Gastrocnemius medialis (tissue), 4 donors: ENCODE results near the gene CDC25B. TPM values are rescaled to one million over a fixed set of nuclear protein-coding genes. Genes with fewer than 3 reads are reported as not detected.

Source experiments
- ATAC-seq, 2 donors: fragments of 150-250 bp; one replicate each; pipeline ENCODE4 v1.9.1; 2016
- DNase-seq, 2 donors: peaks; one replicate each; pipeline ENCODE4 v3.0.0-alpha.2; 2019
- H3K27ac ChIP-seq, 4 donors: fragments of 200-600 bp; sonication (generic); 1 replicate in 1 of 4; 2 replicates in 3 of 4; pipeline ENCODE4 v1.5.1; 2016 to 2018; ENCODE audit warnings: mild to moderate bottlenecking in 2 of 4, moderate library complexity in 1 of 4
- H3K27me3 ChIP-seq, 3 donors: fragments of 200-600 bp; sonication (generic) in 2 of 3; 1 replicate in 1 of 3; 2 replicates in 2 of 3; pipeline versions ENCODE4 v1.5.1 to v1.6.0; 2016 to 2019; ENCODE audit warnings: mild to moderate bottlenecking in 1 of 3, moderate library complexity in 1 of 3
- H3K36me3 ChIP-seq, 2 donors: fragments of 200-600 bp; sonication (generic) in 1 of 2; one replicate each; pipeline ENCODE4 v1.5.1; 2017 to 2018
- H3K4me1 ChIP-seq, 2 donors: fragments of 200-600 bp; sonication (generic) in 1 of 2; one replicate each; pipeline ENCODE4 v1.5.1; 2016 to 2017; ENCODE audit warnings: mild to moderate bottlenecking in 2 of 2
- H3K4me3 ChIP-seq, 4 donors: fragments of 200-600 bp; sonication (generic) in 3 of 4; 1 replicate in 1 of 4; 2 replicates in 3 of 4; pipeline ENCODE4 v1.5.1; 2016 to 2019; ENCODE audit warnings: mild to moderate bottlenecking in 2 of 4
- H3K9me3 ChIP-seq, 3 donors: fragments of 200-600 bp; sonication (generic) in 2 of 3; 1 replicate in 1 of 3; 2 replicates in 2 of 3; pipeline ENCODE4 v1.5.1; 2016 to 2019
- CTCF ChIP-seq, 5 experiments: fragments of 450-650 bp in 3 of 5; fragments of 200-600 bp in 2 of 5; sonication (generic) in 2 of 5; IDR thresholded peaks in 4 of 5; conservative IDR thresholded peaks in 1 of 5; 1 replicate in 4 of 5; 2 replicates in 1 of 5; pipeline ENCODE4 v1.5.1; 2016 to 2019; ENCODE audit warnings: antibody characterized with exemption in 5 of 5, mild to moderate bottlenecking in 3 of 5, moderate library complexity in 3 of 5
- POLR2A ChIP-seq, 2 donors: fragments of 450-650 bp; IDR thresholded peaks; one replicate each; pipeline ENCODE4 v1.6.1; 2017; ENCODE audit warnings: antibody characterized with exemption in 2 of 2, mild to moderate bottlenecking in 2 of 2, moderate library complexity in 2 of 2
- in situ Hi-C, 4 donors: fragments of 200-750 bp; cut with MboI; loops; one replicate each; pipeline versions ENCODE4 v1.15.0 to v1.8.0; 2017; ENCODE audit warnings: low sequenced_read_pairs in 4 of 4
- intact Hi-C: fragments of 100-400 bp; cut with DNase I; formaldehyde crosslinking; loops from one replicate; pipeline ENCODE4 v1.15.1; 2023; ENCODE audit warnings: low total_unique reads
- total RNA-seq, 4 donors: library from RNA; depleted of rRNA; stranded (reverse); fragments of >200 nt; gene quantifications; one replicate each; pipeline versions ENCODE4 v1.1.0 to v1.2.3, GENCODE V29; 2016

Gene CDC25B
- total RNA-seq, 4 donors from 2014 or later: 2.3 to 17.3 (median 10.1) TPM

GRCh38 chr20:3818155-3819151 is 22.3 kb downstream of the CDC25B start:
- intact Hi-C loops (no loop called here), in situ Hi-C loops (no loop called here)
- Histone ChIP-seq H3K36me3 (peaks cover 0 to 15% of the 10 kb centered on the region in 2 donors), H3K27ac (peak overlapping the region; percentile 89 to 98 (median 96)), H3K27me3 (no peaks in the 10 kb centered on the region), H3K4me3 (no peak overlapping the region), H3K9me3 (no peaks in the 10 kb centered on the region), H3K4me1 (peaks cover 19 to 23% of the 10 kb centered on the region in 2 donors)
- TF ChIP-seq CTCF (IDR thresholded peaks at IDR 0.05 in 4 of 5, conservative IDR thresholded peaks at IDR 0.05 in 1 of 5): peak; percentile 43 to 70 (median 64)
- no peak for TF ChIP-seq POLR2A (IDR thresholded peaks at IDR 0.05)
- ATAC-seq: peak in 1 of 2 donors; percentile 26
- DNase-seq: peak; percentile 55 to 78

GRCh38 chr20:3819411-3820047 is 23.4 kb downstream of the CDC25B start:
- intact Hi-C loops (loop anchor here (1.0 to 2.0 kb wide), 6 partner anchors 23 to 143 kb away; partner anchors contain the start of genes CDC25B, CENPB, MAVS and PANK2), in situ Hi-C loops (no loop called here)
- peak overlapping the region; percentile 64 to 75 (median 66) for H3K4me3 ChIP-seq

GRCh38 chr20:3820048-3820900 is 24.2 kb downstream of the CDC25B start, which contains the start of gene AP5S1:
Gene AP5S1 (plus strand): TSS chr20:3820547. CDS start chr20:3822118, 1,571 bp downstream.
- ATAC-seq (peak; percentile 87 to 92), DNase-seq (peak; percentile 96 to 98)
- in situ Hi-C loops: no loop called here
- Histone ChIP-seq H3K4me1 (peaks cover 19 to 23% of the 10 kb centered on the region in 2 donors), H3K27ac (peak within 1 kb of the TSS; percentile 89 to 98 (median 96)), H3K9me3 (no peaks in the 10 kb centered on the region), H3K36me3 (peaks cover 0 to 32% of the 10 kb centered on the region in 2 donors), H3K4me3 (peak within 1 kb of the TSS; percentile 64 to 75 (median 66)), H3K27me3 (no peaks in the 10 kb centered on the region)
- TF ChIP-seq CTCF (IDR thresholded peaks at IDR 0.05 in 4 of 5, conservative IDR thresholded peaks at IDR 0.05 in 1 of 5): peak; percentile 92 to 100 (median 100)
- TF ChIP-seq POLR2A (IDR thresholded peaks at IDR 0.05): peak; percentile 43 to 60
- intact Hi-C loops: loop anchor here (1.0 to 2.0 kb wide), 6 partner anchors 24 to 144 kb away; partner anchors contain the start of genes CDC25B, CENPB, MAVS and PANK2

More at GRCh38 chr20:3819411-3820047, 23.4 kb downstream of the CDC25B start:
- H3K9me3 ChIP-seq: no peaks in the 10 kb centered on the region
- peak overlapping the region; percentile 89 to 98 (median 96) for H3K27ac ChIP-seq
- no peak for DNase-seq
- no peaks in the 10 kb centered on the region for H3K27me3 ChIP-seq
- peaks cover 0 to 26% of the 10 kb centered on the region in 2 donors for H3K36me3 ChIP-seq
- H3K4me1 ChIP-seq: peaks cover 19 to 23% of the 10 kb centered on the region in 2 donors
- no peak for ATAC-seq
- TF ChIP-seq CTCF (IDR thresholded peaks at IDR 0.05 in 4 of 5, conservative IDR thresholded peaks at IDR 0.05 in 1 of 5) (no peak), POLR2A (IDR thresholded peaks at IDR 0.05) (no peak)
